GM06990 (cell line): ENCODE measurements around the gene PCLO.

Experiments used
- DNase-seq: peaks from one replicate; pipeline ENCODE4 v3.0.0-alpha.2; 2011; ENCODE audit not compliant: insufficient read length; ENCODE audit errors: extremely low read depth
- H3K27me3 ChIP-seq: replicated peaks from 2 replicates; pipeline ENCODE4 v1.6.0; 2011; ENCODE audit warnings: low read length; ENCODE audit not compliant: control insufficient read depth, insufficient read depth
- H3K36me3 ChIP-seq: 2 replicates; pipeline ENCODE4 v1.5.1; 2011; ENCODE audit warnings: low read length; ENCODE audit not compliant: control insufficient read depth, insufficient read depth
- H3K4me3 ChIP-seq: replicated peaks from 2 replicates; pipeline ENCODE4 v1.5.1; 2011; ENCODE audit warnings: low read depth, mild to moderate bottlenecking, control low read depth, low read length
- TF ChIP-seq, protein P1 (sequence below): IDR thresholded peaks from 2 replicates; pipeline ENCODE4 v1.5.1; 2011; ENCODE audit warnings: low read length, control low read depth, mild to moderate bottlenecking, inconsistent platforms; ENCODE audit not compliant: insufficient read depth, poor library complexity, severe bottlenecking

Gene PCLO

DNA sequence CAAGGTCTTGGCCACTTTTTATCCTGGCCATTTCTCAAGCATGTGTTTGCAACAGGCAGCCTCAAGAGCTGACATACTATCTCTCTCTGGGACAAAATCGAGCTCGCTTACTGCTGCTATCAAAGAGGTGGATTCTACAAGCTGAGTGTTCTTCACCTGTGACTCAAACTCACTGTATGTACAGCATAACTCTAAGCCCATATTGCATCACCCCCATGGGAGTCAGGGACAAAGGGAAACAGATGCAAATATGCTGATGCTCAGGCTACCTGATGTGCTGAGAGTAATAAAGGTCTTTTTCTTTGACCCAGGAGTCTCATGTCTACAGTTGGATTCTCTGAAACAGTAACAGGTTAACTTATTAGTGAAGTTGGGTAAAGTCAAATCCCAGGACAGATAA is 45.2 kb downstream of the PCLO start:
- Histone ChIP-seq H3K36me3 (no peaks in the 10 kb centered on the region), H3K27me3 (no peaks in the 10 kb centered on the region), H3K4me3 (no peak overlapping the region)
- TF ChIP-seq, protein P1, sequence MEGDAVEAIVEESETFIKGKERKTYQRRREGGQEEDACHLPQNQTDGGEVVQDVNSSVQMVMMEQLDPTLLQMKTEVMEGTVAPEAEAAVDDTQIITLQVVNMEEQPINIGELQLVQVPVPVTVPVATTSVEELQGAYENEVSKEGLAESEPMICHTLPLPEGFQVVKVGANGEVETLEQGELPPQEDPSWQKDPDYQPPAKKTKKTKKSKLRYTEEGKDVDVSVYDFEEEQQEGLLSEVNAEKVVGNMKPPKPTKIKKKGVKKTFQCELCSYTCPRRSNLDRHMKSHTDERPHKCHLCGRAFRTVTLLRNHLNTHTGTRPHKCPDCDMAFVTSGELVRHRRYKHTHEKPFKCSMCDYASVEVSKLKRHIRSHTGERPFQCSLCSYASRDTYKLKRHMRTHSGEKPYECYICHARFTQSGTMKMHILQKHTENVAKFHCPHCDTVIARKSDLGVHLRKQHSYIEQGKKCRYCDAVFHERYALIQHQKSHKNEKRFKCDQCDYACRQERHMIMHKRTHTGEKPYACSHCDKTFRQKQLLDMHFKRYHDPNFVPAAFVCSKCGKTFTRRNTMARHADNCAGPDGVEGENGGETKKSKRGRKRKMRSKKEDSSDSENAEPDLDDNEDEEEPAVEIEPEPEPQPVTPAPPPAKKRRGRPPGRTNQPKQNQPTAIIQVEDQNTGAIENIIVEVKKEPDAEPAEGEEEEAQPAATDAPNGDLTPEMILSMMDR = no peak
- no peak for DNase-seq

DNA sequence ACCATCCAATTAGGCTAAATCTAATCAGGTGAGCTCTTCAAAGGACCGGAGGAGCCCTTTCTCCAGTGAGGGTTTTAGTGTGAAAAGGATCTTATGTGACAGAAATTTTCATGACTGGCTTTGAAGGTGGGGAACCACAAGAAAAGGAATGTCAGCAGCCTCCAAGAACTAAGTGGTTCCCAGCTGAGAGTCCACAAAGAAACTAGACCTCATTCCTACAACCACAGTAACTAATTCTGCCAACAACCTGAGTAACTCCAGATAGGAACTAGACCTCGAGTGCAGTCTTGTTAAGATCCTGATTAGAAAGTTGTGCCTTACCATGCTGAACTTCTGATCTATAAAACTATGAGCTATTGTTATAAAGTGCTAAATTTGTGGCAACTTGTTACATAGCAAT is 51.3 kb downstream of the PCLO start:
- no peaks in the 10 kb centered on the region for H3K27me3 ChIP-seq
- TF ChIP-seq, protein P1 = no peak
- no peaks in the 10 kb centered on the region for H3K36me3 ChIP-seq
- DNase-seq = no peak
- no peak overlapping the region for H3K4me3 ChIP-seq

DNA sequence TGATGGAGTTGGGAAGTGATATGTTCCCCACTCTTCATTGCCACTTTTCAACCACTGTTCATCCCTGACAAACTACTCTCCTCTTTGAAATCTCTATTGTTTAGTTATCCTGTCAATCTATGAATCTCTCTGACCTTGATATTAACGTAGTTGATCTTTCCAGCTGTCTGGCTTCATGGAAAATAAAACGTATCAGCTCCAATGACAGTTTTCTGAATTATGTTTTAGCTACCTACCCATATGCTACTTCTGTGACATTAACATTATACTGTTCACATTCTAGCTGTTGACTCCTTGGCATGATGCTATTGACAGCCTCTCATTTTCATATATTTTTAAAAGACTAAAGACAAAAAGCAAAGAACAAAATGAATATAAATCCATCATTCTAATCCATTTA is 53.3 kb downstream of the PCLO start:
- no peak for DNase-seq
- Histone ChIP-seq H3K4me3 (no peak overlapping the region), H3K36me3 (no peaks in the 10 kb centered on the region), H3K27me3 (no peaks in the 10 kb centered on the region)
- TF ChIP-seq, protein P1 = no peak

DNA sequence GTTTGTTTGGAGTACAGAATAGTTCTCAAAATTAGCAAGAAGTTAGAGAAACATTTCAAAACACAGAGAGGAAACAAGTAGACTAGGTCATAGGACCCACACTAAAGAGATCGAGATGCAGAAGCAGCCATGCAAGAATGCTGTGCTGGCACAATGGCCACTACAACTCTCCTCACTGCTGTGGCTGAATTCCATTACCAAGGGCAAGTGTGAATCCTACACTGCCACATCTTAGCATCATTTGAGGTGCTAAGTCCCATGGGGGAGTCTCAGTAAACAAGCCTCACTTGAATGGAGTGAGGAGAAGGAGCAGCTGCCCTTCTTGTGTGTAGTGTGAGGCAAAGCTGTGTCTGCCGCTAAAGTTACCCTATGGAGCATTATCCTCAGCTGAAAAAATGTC is 56.7 kb downstream of the PCLO start:
- H3K27me3 ChIP-seq = no peaks in the 10 kb centered on the region
- H3K36me3 ChIP-seq = no peaks in the 10 kb centered on the region
- no peak overlapping the region for H3K4me3 ChIP-seq
- no peak for DNase-seq
- TF ChIP-seq, protein P1 = no peak

DNA sequence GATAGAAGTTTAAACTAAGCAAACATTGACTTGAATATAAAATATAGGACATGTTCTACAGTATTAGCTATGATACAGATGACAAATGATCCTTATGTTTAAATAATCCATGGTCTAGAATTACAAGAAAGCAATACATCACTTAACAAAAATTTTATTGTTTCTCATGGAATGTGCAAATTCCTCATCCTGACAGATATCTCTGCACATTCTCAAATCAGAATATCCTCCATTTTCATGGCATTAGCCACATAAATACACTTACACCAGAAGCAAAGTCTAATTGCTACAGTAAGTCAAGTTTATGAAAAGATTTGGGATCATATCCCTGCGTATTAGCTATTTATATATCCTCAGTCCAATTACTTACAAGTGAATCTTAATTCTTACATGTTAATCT is 57.6 kb downstream of the PCLO start:
- TF ChIP-seq, protein P1 = no peak
- H3K36me3 ChIP-seq = no peaks in the 10 kb centered on the region
- no peaks in the 10 kb centered on the region for H3K27me3 ChIP-seq
- H3K4me3 ChIP-seq = no peak overlapping the region
- DNase-seq = no peak

DNA sequence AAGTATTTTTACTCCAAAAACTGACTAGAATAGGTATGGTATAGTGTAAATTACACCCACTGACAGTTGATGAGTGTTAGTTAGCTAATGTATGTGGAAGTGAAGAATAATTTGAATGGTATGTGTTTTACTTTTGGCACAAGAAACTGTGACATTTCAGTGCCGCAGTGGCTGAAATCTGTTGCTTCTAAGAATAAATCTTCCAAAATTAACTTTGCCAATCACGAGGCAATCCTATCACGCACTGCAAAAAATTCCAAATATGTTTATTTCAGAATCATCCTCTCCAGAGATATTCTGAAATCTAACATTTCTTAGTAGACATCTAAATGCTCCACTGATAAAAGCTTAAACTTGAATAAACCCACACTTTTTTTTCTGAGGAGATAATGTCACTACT is 61.2 kb downstream of the PCLO start:
- Histone ChIP-seq H3K27me3 (no peaks in the 10 kb centered on the region), H3K36me3 (no peaks in the 10 kb centered on the region), H3K4me3 (no peak overlapping the region)
- TF ChIP-seq, protein P1 = no peak
- DNase-seq = no peak
